BE2C (cell line): Measurements from ENCODE around the gene TTC28.

Experiments used
- DNase-seq: peaks from one replicate; pipeline ENCODE4 v3.0.0-alpha.2; 2020
- H3K27me3 ChIP-seq: fragments of 250-450 bp; sonication (Bioruptor Pico); 2 replicates; pipeline ENCODE4 v1.5.1; 2020; ENCODE audit warnings: mild to moderate bottlenecking
- H3K36me3 ChIP-seq: fragments of 250-450 bp; sonication (Bioruptor Pico); 2 replicates; pipeline ENCODE4 v1.5.1; 2020; ENCODE audit warnings: mild to moderate bottlenecking
- H3K4me1 ChIP-seq: fragments of 250-450 bp; sonication (Bioruptor Pico); 2 replicates; pipeline ENCODE4 v1.5.1; 2020
- H3K4me3 ChIP-seq: 2 replicates; pipeline ENCODE4 v1.5.1; 2011; ENCODE audit warnings: low read depth, low read length
- H3K9me3 ChIP-seq: fragments of 250-450 bp; sonication (Bioruptor Pico); 2 replicates; pipeline ENCODE4 v1.5.1; 2020
- CTCF ChIP-seq: IDR thresholded peaks from 2 replicates; pipeline ENCODE4 v1.5.1; 2012; ENCODE audit warnings: mild to moderate bottlenecking, low read depth, low read length

Gene TTC28

GRCh38 chr22:28440592-28441390 lies 238.8 kb downstream of the TTC28 start:
- H3K4me3 ChIP-seq = peak overlapping the region; percentile 85; the same call in 1 of the 2 replicates
- DNase-seq = no peak

GRCh38 chr22:28438183-28438768 lies 241.4 kb downstream of the TTC28 start:
- Histone ChIP-seq H3K4me3 (no peak overlapping the region), H3K27me3 (no peaks in the 10 kb centered on the region), H3K36me3 (no peaks in the 10 kb centered on the region), H3K4me1 (peaks cover 9% of the 10 kb centered on the region), H3K9me3 (no peaks in the 10 kb centered on the region)
- no peak for DNase-seq
- TF ChIP-seq CTCF = no peak

More at GRCh38 chr22:28440592-28441390, 238.8 kb downstream of the TTC28 start:
- no peak for TF ChIP-seq CTCF
- Histone ChIP-seq H3K4me1 (peaks cover 9% of the 10 kb centered on the region), H3K36me3 (no peaks in the 10 kb centered on the region), H3K9me3 (no peaks in the 10 kb centered on the region), H3K27me3 (no peaks in the 10 kb centered on the region)

GRCh38 chr22:28435982-28436381 lies 243.7 kb downstream of the TTC28 start:
- no peak for DNase-seq
- Histone ChIP-seq H3K4me1 (peaks cover 4% of the 10 kb centered on the region), H3K4me3 (no peak overlapping the region), H3K9me3 (no peaks in the 10 kb centered on the region), H3K27me3 (no peaks in the 10 kb centered on the region), H3K36me3 (no peaks in the 10 kb centered on the region)
- TF ChIP-seq CTCF = no peak

GRCh38 chr22:28435140-28435768 lies 244.4 kb downstream of the TTC28 start:
- Histone ChIP-seq H3K36me3 (no peaks in the 10 kb centered on the region), H3K4me3 (no peak overlapping the region), H3K9me3 (no peaks in the 10 kb centered on the region), H3K4me1 (peaks cover 2% of the 10 kb centered on the region), H3K27me3 (no peaks in the 10 kb centered on the region)
- DNase-seq = no peak
- TF ChIP-seq CTCF = no peak

DNA sequence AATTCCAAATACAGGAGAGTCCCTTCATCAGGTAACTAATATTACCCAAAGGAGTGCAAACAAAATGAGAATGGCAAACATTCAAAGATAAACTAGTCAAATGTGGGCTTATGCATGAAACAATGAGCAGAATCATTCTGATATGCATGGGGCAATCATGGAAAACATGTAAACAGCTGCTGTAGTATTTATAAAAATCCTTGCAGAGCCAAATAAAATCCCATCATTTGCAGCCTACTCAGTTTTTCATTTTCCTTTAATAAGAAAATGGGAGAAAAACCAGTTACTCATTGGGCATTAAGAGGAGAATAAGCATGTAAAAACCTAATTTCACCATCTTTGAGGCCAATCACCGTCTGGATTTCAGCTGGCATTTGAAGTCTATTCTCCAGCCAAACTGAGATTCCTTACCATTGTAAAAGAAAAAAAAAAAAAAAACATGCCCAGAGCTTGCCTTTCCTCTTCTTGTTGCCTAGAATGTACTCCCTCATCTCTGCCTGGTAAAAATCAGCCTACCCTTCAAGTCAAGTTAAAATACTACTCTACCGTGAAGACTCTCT lies 249.1 kb downstream of the TTC28 start:
- TF ChIP-seq CTCF = no peak
- Histone ChIP-seq H3K4me1 (no peaks in the 10 kb centered on the region), H3K36me3 (no peaks in the 10 kb centered on the region), H3K27me3 (no peaks in the 10 kb centered on the region), H3K4me3 (no peak overlapping the region), H3K9me3 (no peaks in the 10 kb centered on the region)
- no peak for DNase-seq
